Measurements from ENCODE around the gene KLHL3.

The KLHL3 gene

DNA sequence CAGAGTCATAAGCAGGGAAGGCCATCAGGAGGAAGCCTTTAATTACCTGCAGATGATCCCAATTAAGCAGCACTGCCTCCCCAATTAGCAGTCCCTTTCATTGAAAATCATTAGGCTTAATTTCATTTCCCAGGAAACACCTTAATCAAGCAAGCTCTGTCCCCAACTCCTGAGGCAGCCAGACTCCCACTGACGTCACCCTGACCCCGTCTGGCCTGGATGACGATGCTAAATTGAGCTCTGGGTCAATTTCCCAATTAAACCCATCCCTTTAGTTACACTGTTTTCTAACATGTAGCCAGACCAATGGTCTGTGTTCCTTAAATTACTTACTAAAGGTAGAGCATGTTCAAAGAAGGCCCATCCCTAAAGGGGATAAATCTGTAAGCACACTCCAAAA, 152.8 kb downstream of the KLHL3 start:
- no peaks in the 10 kb centered on the region for H3K79me2 ChIP-seq (ENCODE audit: insufficient read depth, low read length)
- no peaks in the 10 kb centered on the region for H3F3A ChIP-seq (ENCODE audit: insufficient read depth, low read length)
- H3K27ac ChIP-seq (ENCODE audit: low read depth, low read length, poor library complexity, severe bottlenecking) = no peak overlapping the region
- no peaks in the 10 kb centered on the region for H4K20me1 ChIP-seq (ENCODE audit: insufficient read depth, low read length)
- H3K9me3 ChIP-seq (ENCODE audit: low read length) = no peaks in the 10 kb centered on the region
- no peak overlapping the region for H2AFZ ChIP-seq (ENCODE audit: low read length)
- no peaks in the 10 kb centered on the region for H3K9me2 ChIP-seq (ENCODE audit: low read depth, low read length)
- no peak overlapping the region for H3K4me2 ChIP-seq (ENCODE audit: low read length)
- H3K4me1 ChIP-seq (ENCODE audit: insufficient read depth, low read length, severe bottlenecking) = no peaks in the 10 kb centered on the region
- no peak overlapping the region for H3K4me3 ChIP-seq (ENCODE audit: low read depth, low read length, poor library complexity, severe bottlenecking)
- no peak for TF ChIP-seq EZH2 (IDR thresholded peaks at IDR 0.05; ENCODE audit: borderline replicate concordance, low read length)
- TF ChIP-seq, protein P1, sequence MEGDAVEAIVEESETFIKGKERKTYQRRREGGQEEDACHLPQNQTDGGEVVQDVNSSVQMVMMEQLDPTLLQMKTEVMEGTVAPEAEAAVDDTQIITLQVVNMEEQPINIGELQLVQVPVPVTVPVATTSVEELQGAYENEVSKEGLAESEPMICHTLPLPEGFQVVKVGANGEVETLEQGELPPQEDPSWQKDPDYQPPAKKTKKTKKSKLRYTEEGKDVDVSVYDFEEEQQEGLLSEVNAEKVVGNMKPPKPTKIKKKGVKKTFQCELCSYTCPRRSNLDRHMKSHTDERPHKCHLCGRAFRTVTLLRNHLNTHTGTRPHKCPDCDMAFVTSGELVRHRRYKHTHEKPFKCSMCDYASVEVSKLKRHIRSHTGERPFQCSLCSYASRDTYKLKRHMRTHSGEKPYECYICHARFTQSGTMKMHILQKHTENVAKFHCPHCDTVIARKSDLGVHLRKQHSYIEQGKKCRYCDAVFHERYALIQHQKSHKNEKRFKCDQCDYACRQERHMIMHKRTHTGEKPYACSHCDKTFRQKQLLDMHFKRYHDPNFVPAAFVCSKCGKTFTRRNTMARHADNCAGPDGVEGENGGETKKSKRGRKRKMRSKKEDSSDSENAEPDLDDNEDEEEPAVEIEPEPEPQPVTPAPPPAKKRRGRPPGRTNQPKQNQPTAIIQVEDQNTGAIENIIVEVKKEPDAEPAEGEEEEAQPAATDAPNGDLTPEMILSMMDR (IDR thresholded peaks at IDR 0.05; ENCODE audit: low read length) = no peak
- no peak overlapping the region for H3K9ac ChIP-seq (ENCODE audit: low read length)
- no peaks in the 10 kb centered on the region for H3K36me3 ChIP-seq (ENCODE audit: insufficient read depth, low read length)
- H3K27me3 ChIP-seq (ENCODE audit: insufficient read depth, low read length) = no peaks in the 10 kb centered on the region

DNA sequence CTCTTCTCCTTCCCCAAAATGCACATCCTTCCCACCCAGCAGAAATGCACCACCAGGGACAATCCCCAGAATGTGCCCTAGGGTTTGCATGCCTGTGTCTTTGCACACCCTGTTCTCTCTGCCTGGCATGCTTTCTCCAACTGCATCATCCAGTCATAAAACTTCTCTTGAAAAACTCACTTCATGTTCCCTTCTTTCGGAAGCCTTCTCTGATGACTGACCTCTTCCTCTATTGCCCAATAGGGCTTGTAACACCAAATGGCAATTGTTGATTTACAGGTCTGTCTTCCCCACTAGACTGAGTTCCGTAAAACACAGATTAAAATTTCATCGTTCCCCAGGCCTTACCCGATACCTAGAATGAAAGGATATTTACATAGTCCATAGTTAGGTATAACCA, 153.7 kb downstream of the KLHL3 start:
- Histone ChIP-seq H3K4me2 (ENCODE audit: low read length) (no peak overlapping the region), H3K27me3 (ENCODE audit: insufficient read depth, low read length) (no peaks in the 10 kb centered on the region), H4K20me1 (ENCODE audit: insufficient read depth, low read length) (no peaks in the 10 kb centered on the region), H3K9ac (ENCODE audit: low read length) (no peak overlapping the region), H3K9me2 (ENCODE audit: low read depth, low read length) (no peaks in the 10 kb centered on the region), H3K27ac (ENCODE audit: low read depth, low read length, poor library complexity, severe bottlenecking) (no peak overlapping the region), H3K4me1 (ENCODE audit: insufficient read depth, low read length, severe bottlenecking) (no peaks in the 10 kb centered on the region), H3K79me2 (ENCODE audit: insufficient read depth, low read length) (no peaks in the 10 kb centered on the region), H3K9me3 (ENCODE audit: low read length) (no peaks in the 10 kb centered on the region), H2AFZ (ENCODE audit: low read length) (no peak overlapping the region), H3K36me3 (ENCODE audit: insufficient read depth, low read length) (no peaks in the 10 kb centered on the region), H3K4me3 (ENCODE audit: low read depth, low read length, poor library complexity, severe bottlenecking) (no peak overlapping the region), H3F3A (ENCODE audit: insufficient read depth, low read length) (no peaks in the 10 kb centered on the region)
- TF ChIP-seq EZH2 (IDR thresholded peaks at IDR 0.05; ENCODE audit: borderline replicate concordance, low read length) = no peak
- TF ChIP-seq, protein P1 (IDR thresholded peaks at IDR 0.05; ENCODE audit: low read length) = no peak

DNA sequence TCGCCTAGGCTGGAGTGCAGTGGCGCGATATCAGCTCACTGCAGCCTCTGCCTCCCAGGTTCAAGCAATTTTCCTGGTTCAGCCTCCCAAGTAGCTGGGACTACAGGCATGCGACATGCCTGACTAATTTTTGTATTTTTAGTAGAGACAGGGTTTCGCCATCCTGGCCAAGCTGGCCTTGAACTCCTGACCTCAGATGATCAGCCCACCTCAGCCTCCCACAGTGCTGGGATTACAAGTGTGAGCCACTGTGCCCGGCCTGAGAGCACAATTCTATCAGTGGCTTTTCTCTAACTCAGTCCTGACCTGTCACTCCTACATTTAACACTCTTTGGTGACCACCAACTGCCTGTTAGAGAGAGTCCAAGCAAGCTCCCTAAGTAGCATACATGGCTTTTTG, 154.1 kb downstream of the KLHL3 start:
- no peak overlapping the region for H3K4me3 ChIP-seq (ENCODE audit: low read depth, low read length, poor library complexity, severe bottlenecking)
- H3K27me3 ChIP-seq (ENCODE audit: insufficient read depth, low read length) = no peaks in the 10 kb centered on the region
- no peaks in the 10 kb centered on the region for H3K9me2 ChIP-seq (ENCODE audit: low read depth, low read length)
- no peak for TF ChIP-seq EZH2 (IDR thresholded peaks at IDR 0.05; ENCODE audit: borderline replicate concordance, low read length)
- TF ChIP-seq, protein P1 (IDR thresholded peaks at IDR 0.05; ENCODE audit: low read length) = no peak
- H3K4me1 ChIP-seq (ENCODE audit: insufficient read depth, low read length, severe bottlenecking) = no peaks in the 10 kb centered on the region
- no peak overlapping the region for H3K4me2 ChIP-seq (ENCODE audit: low read length)
- H3K27ac ChIP-seq (ENCODE audit: low read depth, low read length, poor library complexity, severe bottlenecking) = no peak overlapping the region
- no peak overlapping the region for H2AFZ ChIP-seq (ENCODE audit: low read length)
- H3K36me3 ChIP-seq (ENCODE audit: insufficient read depth, low read length) = no peaks in the 10 kb centered on the region
- H4K20me1 ChIP-seq (ENCODE audit: insufficient read depth, low read length) = no peaks in the 10 kb centered on the region
- H3K9ac ChIP-seq (ENCODE audit: low read length) = no peak overlapping the region
- H3K79me2 ChIP-seq (ENCODE audit: insufficient read depth, low read length) = no peaks in the 10 kb centered on the region
- H3F3A ChIP-seq (ENCODE audit: insufficient read depth, low read length) = no peaks in the 10 kb centered on the region
- H3K9me3 ChIP-seq (ENCODE audit: low read length) = 0 out of 2 replicates have a peak, but pooled peaks cover 2% of the 10 kb centered on the region

Data from OCI-LY1 (cell line).